ENCODE measurements around the gene BRINP2. TPM values are rescaled to one million over a fixed set of nuclear protein-coding genes. Genes with fewer than 3 reads are reported as not detected.

Gene BRINP2, protein sequence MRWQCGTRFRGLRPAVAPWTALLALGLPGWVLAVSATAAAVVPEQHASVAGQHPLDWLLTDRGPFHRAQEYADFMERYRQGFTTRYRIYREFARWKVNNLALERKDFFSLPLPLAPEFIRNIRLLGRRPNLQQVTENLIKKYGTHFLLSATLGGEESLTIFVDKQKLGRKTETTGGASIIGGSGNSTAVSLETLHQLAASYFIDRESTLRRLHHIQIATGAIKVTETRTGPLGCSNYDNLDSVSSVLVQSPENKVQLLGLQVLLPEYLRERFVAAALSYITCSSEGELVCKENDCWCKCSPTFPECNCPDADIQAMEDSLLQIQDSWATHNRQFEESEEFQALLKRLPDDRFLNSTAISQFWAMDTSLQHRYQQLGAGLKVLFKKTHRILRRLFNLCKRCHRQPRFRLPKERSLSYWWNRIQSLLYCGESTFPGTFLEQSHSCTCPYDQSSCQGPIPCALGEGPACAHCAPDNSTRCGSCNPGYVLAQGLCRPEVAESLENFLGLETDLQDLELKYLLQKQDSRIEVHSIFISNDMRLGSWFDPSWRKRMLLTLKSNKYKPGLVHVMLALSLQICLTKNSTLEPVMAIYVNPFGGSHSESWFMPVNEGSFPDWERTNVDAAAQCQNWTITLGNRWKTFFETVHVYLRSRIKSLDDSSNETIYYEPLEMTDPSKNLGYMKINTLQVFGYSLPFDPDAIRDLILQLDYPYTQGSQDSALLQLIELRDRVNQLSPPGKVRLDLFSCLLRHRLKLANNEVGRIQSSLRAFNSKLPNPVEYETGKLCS
- total RNA-seq = not detected

DNA sequence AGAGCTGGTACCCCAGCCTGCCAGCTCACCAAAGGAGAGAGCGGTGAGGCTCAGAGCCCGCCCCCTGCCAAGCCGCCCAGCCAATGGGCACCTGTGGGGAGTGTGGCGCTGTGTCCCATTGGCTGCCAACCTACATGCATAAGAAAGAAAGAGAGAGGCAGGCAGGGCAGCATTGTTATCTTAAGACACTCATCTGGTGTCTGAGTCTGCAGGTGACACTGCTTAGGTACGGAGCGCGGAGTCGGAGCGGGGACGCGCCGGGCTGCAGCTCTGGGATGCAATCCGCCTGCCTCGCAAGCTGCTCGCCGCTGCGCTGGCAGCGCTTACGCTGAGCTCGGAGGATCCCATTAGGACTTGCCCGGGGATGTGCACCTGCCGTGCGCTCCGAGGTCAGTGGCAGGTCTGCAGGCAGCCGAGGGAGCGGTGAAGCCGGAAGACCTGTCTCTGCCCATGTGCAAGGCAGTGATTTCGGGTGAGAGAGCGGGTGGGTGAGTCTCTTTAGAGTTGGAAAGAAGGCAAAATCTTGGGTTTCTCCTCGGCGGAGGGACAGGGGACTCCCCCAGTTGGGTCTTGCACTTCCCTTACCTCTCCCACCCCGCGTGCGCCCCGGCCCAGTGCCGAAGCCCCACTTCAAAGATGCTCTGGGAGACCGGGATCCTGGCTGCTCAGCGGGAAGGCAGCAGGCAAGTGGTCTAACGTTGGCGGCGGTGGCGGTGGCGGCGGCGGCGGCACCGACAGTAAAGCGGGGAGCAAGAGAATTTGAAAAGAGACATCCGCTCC lies at the start of gene BRINP2:
TSS of gene BRINP2 (plus strand) at position 203 of the 780 bp plus-strand sequence. CDS start 58,919 bp downstream, outside the sequence.
- H3K36me3 Mint-ChIP-seq = no peaks in the 10 kb centered on the region
- H3K9me3 Mint-ChIP-seq = no peaks in the 10 kb centered on the region
- H3K4me3 Mint-ChIP-seq = no peak within 1 kb of the TSS
- DNase-seq = peak; percentile 1
- no peaks in the 10 kb centered on the region for H3K4me1 Mint-ChIP-seq
- H3K27me3 Mint-ChIP-seq = peaks cover 25% of the 10 kb centered on the region
- H3K27ac Mint-ChIP-seq = no peak within 1 kb of the TSS

DNA sequence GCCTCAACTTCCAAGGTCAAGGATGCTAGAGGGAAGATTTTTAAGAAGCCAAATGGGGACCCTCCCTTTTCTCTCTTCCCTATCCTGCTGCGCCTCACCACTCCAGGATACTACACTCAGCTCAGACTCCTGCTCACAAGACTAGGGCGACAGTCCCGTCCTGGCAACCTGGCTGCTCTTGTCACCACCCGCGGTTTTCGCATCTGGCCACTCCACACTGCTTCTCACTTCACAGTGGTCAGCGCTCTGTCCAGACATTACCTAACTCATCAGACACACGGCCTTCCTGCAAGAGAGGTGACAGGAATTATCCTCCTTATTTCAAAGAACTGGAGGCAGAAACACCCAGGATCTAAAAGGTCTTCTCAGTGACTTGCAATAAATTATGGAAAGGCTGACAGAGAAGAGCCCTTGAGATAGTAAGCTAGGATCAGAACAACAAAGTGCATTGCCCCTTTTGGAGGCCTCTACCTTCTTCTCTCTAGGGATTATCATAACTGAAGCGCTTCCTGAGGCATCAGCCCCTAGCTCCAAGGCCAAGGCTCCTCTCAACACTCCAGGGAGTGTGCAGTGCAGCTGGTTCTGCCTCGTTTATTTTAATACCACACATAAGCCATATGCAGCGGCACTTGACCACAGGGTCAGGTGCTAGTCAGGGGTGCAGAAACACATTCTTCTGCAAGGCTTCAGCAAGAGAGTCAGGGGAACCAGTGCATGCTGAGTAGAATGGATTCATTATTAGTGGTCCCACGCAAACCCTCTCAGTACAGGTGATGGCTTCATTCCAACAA lies 48.1 kb upstream of the BRINP2 start:
- H3K4me1 Mint-ChIP-seq = no peaks in the 10 kb centered on the region
- H3K36me3 Mint-ChIP-seq = no peaks in the 10 kb centered on the region
- peaks cover 5% of the 10 kb centered on the region for H3K27me3 Mint-ChIP-seq
- DNase-seq = no peak
- H3K9me3 Mint-ChIP-seq = no peaks in the 10 kb centered on the region
- H3K27ac Mint-ChIP-seq = no peak overlapping the region
- H3K4me3 Mint-ChIP-seq = no peak overlapping the region

DNA sequence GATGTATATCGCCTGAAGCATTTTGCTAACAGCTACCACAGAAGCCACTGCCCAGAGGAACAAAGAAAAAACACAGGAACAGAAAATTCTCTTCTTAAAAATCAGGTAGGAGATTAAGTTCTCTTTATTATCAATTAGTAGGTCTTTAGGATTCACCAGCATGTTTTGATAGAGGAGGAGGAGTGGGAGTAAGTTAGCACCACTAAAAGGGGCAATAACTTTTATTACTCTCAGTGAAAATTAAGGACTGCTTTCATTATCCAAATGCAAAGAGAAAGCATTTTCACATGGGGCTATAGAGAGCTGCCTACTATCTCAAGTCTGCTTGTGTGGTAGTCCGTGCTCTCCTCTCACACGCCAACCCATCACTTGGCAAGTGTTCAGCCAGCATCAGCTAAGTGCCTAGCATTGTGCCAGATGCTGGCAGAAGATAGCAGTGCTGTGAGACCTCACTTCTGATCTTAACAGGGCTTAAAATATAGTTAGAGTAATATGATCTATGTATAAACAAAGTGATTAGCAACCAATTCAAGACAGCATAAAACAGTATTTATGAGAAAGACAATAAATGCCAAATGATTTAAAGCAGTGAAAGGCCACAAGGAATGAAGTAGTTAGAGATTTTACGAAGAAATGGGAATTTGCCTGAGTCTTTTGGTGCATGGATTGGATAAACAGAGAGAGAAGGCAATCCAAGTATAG lies 46.0 kb upstream of the BRINP2 start:
- Mint-ChIP-seq H3K4me1 (no peaks in the 10 kb centered on the region), H3K27ac (no peak overlapping the region), H3K4me3 (no peak overlapping the region), H3K27me3 (peaks cover 5% of the 10 kb centered on the region), H3K36me3 (no peaks in the 10 kb centered on the region), H3K9me3 (no peaks in the 10 kb centered on the region)
- DNase-seq = no peak

DNA sequence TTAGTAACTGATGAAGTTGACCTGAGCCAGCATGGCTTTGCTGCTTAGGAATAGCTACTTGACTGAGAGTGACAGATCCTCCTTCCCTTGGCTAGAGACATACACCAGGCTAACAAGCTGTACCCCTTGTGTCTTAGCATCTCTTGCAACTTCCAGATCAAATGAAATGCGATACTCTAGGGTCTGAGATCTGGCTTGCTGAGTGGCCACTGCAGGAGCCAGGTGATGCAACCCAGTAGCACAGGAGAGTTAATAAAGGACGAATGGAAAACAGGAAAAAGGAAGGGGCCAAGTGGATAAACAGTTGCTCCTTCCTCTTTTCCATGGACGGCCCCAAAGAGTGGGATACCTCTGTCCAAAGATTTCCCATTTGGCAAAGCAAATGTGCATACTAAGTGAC lies 44.5 kb upstream of the BRINP2 start:
- no peak for DNase-seq
- Mint-ChIP-seq H3K9me3 (no peaks in the 10 kb centered on the region), H3K4me1 (no peaks in the 10 kb centered on the region), H3K36me3 (no peaks in the 10 kb centered on the region), H3K4me3 (no peak overlapping the region), H3K27me3 (no peaks in the 10 kb centered on the region), H3K27ac (no peak overlapping the region)

DNA sequence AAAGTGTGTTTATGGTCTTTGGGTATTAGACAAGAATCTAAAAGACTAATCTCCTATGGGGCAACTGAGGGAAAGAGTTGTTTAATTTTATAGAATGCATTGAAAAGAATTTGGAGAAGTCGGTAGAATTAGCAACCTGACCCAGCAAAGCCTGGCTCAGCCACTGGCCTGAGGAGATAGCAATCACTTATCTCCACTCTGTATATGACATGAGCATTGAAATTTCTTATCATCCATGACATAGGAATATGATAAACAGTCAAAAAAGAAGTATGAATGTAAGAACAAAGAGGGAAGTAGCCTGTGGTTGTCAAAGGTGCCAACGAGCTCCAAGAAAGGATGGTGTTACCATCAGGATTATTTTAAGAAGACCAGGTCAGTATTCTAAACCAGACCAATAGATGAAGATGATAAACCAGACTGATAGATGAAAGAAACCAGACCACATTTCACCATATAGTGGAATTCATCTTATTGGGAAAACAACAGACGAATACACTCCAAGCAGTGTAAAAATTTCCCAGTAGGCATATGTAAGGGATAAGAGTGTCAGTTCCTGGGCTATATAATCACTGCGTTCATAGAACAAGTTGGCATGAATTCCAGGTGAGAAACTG lies 42.0 kb upstream of the BRINP2 start:
- Mint-ChIP-seq H3K4me1 (no peaks in the 10 kb centered on the region), H3K27me3 (no peaks in the 10 kb centered on the region), H3K27ac (no peak overlapping the region), H3K9me3 (no peaks in the 10 kb centered on the region), H3K4me3 (no peak overlapping the region), H3K36me3 (no peaks in the 10 kb centered on the region)
- DNase-seq = no peak

DNA sequence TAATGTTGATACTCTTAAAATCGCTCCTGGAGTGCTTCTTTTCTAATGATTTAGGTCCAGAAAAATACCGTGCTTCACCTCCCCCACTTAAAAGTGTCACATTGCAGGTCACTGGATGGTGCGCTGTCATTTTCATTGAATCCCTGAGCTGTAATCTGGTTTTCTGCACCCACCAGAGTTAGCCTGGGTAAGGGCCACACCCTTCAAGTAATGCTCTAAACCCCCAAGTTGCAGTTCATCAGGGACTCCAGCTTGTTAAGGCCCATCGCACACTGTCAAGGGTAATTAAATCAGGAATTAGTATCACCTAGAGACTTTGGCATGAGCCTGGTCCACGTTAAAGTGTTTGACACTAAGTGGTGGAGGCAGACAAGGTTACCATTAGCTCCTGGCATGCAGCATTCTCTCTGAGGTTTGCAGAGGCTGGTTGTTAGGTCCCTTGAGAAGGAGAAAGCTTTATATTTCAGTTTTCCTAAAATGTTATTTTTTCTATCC lies 40.3 kb upstream of the BRINP2 start:
- no peak overlapping the region for H3K4me3 Mint-ChIP-seq
- no peaks in the 10 kb centered on the region for H3K27me3 Mint-ChIP-seq
- H3K36me3 Mint-ChIP-seq = no peaks in the 10 kb centered on the region
- no peak overlapping the region for H3K27ac Mint-ChIP-seq
- DNase-seq = no peak
- no peaks in the 10 kb centered on the region for H3K4me1 Mint-ChIP-seq
- H3K9me3 Mint-ChIP-seq = no peaks in the 10 kb centered on the region

DNA sequence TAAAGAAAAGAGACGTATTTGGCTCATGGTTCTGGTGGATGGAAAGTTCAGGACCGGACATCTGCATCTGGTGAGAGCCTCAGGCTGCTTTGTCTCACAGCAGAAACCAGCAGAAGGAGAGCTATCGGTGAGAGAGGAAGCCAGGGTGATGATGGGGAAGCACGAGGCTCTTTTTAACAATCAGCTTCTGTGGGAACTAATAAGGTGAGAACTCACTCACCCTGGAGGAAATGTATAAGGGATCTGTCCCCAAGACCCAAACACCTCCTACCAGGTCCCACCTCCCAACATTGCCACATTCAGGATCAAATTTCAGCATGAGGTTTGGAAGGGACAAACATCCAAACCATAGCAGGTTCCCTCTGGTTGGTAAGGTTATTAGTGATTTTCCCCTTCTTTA lies 39.0 kb upstream of the BRINP2 start:
- H3K9me3 Mint-ChIP-seq = no peaks in the 10 kb centered on the region
- no peaks in the 10 kb centered on the region for H3K4me1 Mint-ChIP-seq
- no peaks in the 10 kb centered on the region for H3K36me3 Mint-ChIP-seq
- H3K4me3 Mint-ChIP-seq = no peak overlapping the region
- no peaks in the 10 kb centered on the region for H3K27me3 Mint-ChIP-seq
- no peak overlapping the region for H3K27ac Mint-ChIP-seq
- no peak for DNase-seq

DNA sequence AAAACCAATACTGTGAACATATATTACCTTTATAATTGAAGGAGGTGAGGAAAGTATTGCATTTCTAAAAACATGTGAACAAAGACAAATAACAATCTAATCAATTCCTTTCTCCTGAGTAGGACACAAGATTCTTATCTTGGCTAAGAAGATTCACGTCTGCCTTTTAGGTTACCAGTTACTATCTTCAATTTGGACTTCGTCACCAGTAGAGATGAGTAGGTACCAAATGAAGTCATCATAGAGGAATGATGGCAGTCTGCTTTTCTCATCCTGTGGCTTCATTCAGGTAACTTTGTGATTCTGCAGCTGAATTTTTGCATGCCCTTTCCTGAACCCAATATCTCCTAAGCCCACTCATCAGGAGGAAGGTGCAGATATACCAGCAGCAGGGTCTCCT lies 38.6 kb upstream of the BRINP2 start:
- H3K4me3 Mint-ChIP-seq = no peak overlapping the region
- no peak for DNase-seq
- no peak overlapping the region for H3K27ac Mint-ChIP-seq
- no peaks in the 10 kb centered on the region for H3K4me1 Mint-ChIP-seq
- H3K36me3 Mint-ChIP-seq = no peaks in the 10 kb centered on the region
- no peaks in the 10 kb centered on the region for H3K9me3 Mint-ChIP-seq
- H3K27me3 Mint-ChIP-seq = no peaks in the 10 kb centered on the region

DNA sequence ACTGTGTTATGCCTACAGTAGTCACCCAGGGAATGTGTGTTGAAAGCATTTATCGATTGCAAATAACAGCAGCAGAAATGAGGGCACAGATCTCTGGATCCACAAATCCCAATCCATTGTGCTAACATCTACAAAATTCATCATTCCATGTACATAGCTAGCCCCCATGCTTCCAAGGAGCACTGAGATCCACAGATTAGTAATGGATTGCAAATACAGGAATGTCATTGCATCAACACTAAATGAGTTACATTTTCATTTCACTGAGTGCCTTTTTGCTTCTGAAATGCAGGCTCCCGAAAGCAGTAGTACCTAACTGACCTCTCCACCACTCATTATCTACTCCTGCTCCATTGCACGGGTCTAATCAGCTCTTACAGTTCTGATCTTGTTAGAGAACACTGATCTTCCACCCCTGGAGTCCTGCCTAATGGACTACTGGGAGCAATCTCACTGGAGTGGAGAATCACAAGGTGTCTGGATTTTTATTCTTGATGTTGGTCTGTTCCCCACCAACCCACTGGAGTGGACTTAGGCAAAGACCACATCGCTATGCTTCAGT lies 36.7 kb upstream of the BRINP2 start:
- Mint-ChIP-seq H3K9me3 (no peaks in the 10 kb centered on the region), H3K4me1 (no peaks in the 10 kb centered on the region), H3K27ac (no peak overlapping the region), H3K27me3 (no peaks in the 10 kb centered on the region), H3K36me3 (no peaks in the 10 kb centered on the region), H3K4me3 (no peak overlapping the region)
- DNase-seq = no peak

DNA sequence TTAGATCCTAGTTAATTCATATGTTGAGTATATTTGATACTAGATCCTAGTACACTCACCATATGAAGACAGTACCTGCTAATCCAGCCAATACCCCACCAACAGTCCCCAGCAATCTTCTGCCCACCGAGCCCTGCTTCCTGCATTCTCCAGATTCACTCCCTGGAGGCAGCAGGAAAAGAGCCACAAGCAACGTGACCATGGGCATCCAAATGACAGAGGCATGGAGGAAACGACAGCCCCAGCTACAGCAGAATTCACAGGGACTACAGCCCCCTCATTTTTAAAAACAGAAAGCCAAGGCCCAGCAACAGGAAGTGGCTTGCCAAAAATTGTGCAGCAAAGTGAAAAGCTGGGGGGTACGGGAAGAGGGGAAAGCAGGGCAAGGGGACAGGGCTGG lies 35.5 kb upstream of the BRINP2 start:
- Mint-ChIP-seq H3K36me3 (no peaks in the 10 kb centered on the region), H3K27ac (no peak overlapping the region), H3K4me1 (no peaks in the 10 kb centered on the region), H3K9me3 (no peaks in the 10 kb centered on the region), H3K4me3 (no peak overlapping the region), H3K27me3 (no peaks in the 10 kb centered on the region)
- DNase-seq = no peak

DNA sequence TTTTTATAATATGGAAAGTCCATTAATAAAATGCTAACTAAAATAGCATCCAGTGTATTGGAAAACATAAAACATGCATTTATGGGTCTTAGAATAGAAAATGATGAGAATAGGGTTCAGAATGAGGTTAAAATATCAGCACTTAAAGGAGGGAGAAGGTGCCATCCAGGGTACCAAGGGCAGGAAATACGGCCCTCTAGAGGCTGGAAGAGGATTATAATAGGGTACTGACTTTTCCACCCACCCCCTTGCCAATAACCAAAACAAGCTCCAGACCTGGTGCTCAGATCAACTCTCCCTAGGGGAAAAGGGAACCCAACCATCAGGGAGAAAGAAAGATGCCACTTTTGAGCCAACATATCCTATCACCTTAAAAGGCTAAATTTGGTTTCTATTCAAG lies 32.9 kb upstream of the BRINP2 start:
- Mint-ChIP-seq H3K4me1 (no peaks in the 10 kb centered on the region), H3K27ac (no peak overlapping the region), H3K9me3 (no peaks in the 10 kb centered on the region), H3K27me3 (no peaks in the 10 kb centered on the region), H3K36me3 (no peaks in the 10 kb centered on the region), H3K4me3 (no peak overlapping the region)
- no peak for DNase-seq

DNA sequence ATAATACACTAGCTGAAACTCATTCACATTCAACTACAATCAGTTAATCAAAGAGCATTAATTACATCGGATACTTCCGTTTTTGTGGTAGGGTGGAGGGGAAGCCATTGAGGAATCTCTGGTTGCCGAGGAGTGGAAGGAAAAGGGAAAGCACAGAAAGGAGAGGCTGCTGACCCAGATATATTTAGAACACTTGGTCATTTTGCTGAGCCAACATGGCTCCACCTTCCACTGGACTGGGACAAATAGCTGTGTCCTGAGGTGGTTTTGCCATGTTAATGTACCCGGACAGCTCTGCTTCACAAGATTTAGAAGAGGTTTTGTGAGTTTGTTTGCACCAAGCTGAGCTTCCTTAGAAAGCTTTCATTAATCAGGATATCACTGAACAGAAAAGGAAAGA lies 32.4 kb upstream of the BRINP2 start:
- Mint-ChIP-seq H3K27me3 (no peaks in the 10 kb centered on the region), H3K36me3 (no peaks in the 10 kb centered on the region), H3K4me3 (no peak overlapping the region), H3K9me3 (no peaks in the 10 kb centered on the region), H3K4me1 (no peaks in the 10 kb centered on the region), H3K27ac (no peak overlapping the region)
- no peak for DNase-seq

DNA sequence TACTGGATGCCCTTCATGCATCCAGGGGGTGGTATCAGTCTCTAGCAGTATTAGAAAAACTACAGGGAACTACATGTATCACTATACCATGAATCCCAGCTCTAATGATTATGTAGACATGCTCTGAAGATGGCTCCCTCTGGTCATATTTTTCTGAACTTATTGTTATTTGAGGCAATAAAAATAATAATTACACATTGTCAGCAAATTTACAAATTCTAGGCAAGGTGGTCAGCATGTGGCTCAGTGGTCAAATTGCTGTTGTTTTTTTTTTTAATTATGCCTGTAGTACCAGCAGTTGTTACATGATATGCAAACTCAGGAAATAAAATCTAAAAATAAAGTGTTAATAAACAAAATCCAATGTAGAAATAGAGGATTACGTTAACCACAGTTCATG lies 28.7 kb upstream of the BRINP2 start:
- Mint-ChIP-seq H3K36me3 (no peaks in the 10 kb centered on the region), H3K4me1 (no peaks in the 10 kb centered on the region), H3K9me3 (no peaks in the 10 kb centered on the region), H3K27ac (no peak overlapping the region), H3K27me3 (peaks cover 4% of the 10 kb centered on the region), H3K4me3 (no peak overlapping the region)
- DNase-seq = no peak
